DND-41 (cell line): Measurements from ENCODE around the gene GALR3.

ENCODE experiments used
- EZH2 ChIP-seq: IDR thresholded peaks from 3 replicates; pipeline ENCODE4 v1.6.1; 2012; ENCODE audit warnings: borderline replicate concordance, low read depth, mild to moderate bottlenecking, moderate library complexity, low read length, inconsistent platforms; ENCODE audit not compliant: severe bottlenecking
- TF ChIP-seq, protein P1 (sequence below): IDR thresholded peaks from 2 replicates; pipeline ENCODE4 v1.5.1; 2012; ENCODE audit warnings: borderline replicate concordance, low read length, moderate library complexity, mild to moderate bottlenecking; ENCODE audit not compliant: poor library complexity, severe bottlenecking; ENCODE audit errors: extremely low read depth

GRCh38 chr22:37781434-37782059, 41.6 kb upstream of the GALR3 start:
- TF ChIP-seq, protein P1, sequence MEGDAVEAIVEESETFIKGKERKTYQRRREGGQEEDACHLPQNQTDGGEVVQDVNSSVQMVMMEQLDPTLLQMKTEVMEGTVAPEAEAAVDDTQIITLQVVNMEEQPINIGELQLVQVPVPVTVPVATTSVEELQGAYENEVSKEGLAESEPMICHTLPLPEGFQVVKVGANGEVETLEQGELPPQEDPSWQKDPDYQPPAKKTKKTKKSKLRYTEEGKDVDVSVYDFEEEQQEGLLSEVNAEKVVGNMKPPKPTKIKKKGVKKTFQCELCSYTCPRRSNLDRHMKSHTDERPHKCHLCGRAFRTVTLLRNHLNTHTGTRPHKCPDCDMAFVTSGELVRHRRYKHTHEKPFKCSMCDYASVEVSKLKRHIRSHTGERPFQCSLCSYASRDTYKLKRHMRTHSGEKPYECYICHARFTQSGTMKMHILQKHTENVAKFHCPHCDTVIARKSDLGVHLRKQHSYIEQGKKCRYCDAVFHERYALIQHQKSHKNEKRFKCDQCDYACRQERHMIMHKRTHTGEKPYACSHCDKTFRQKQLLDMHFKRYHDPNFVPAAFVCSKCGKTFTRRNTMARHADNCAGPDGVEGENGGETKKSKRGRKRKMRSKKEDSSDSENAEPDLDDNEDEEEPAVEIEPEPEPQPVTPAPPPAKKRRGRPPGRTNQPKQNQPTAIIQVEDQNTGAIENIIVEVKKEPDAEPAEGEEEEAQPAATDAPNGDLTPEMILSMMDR: peak; percentile 16
- TF ChIP-seq EZH2: no peak
